Measurements from ENCODE around the gene CACHD1.

CACHD1 gene

GRCh38 chr1:64469977-64470664, at the start of gene CACHD1:
Gene CACHD1 (plus strand): TSS chr1:64470129. CDS start chr1:64470745, 616 bp downstream.
- peak; percentile 73 for DNase-seq

- DNase-seq, result no peak
Observed at GRCh38 chr1:64421377-64421776, 48.6 kb upstream of the CACHD1 start.

GRCh38 chr1:64423526-64423925, 46.4 kb upstream of the CACHD1 start:
- DNase-seq, result no peak

GRCh38 chr1:64424412-64424811, 45.5 kb upstream of the CACHD1 start:
- no peak for DNase-seq

- no peak for DNase-seq
Observed at GRCh38 chr1:64425521-64425920, 44.4 kb upstream of the CACHD1 start.

GRCh38 chr1:64426681-64427080, 43.2 kb upstream of the CACHD1 start:
- no peak for DNase-seq

- no peak for DNase-seq
Observed at GRCh38 chr1:64427879-64428278, 42.0 kb upstream of the CACHD1 start.

GRCh38 chr1:64433308-64433707, 36.6 kb upstream of the CACHD1 start:
- no peak for DNase-seq

- no peak for DNase-seq
Observed at GRCh38 chr1:64433747-64434146, 36.2 kb upstream of the CACHD1 start.

GRCh38 chr1:64435000-64435399, 34.9 kb upstream of the CACHD1 start:
- DNase-seq, result no peak

GRCh38 chr1:64437453-64437852, 32.5 kb upstream of the CACHD1 start:
- no peak for DNase-seq

- DNase-seq, result no peak
Observed at GRCh38 chr1:64440183-64440826, 29.6 kb upstream of the CACHD1 start.

GRCh38 chr1:64451440-64451839, 18.5 kb upstream of the CACHD1 start:
- no peak for DNase-seq

- DNase-seq, result no peak
Observed at GRCh38 chr1:64453688-64454087, 16.2 kb upstream of the CACHD1 start.

GRCh38 chr1:64458915-64459314, 11.0 kb upstream of the CACHD1 start:
- DNase-seq, result no peak

- no peak for DNase-seq
Observed at GRCh38 chr1:64459743-64460142, 10.2 kb upstream of the CACHD1 start.

- no peak for DNase-seq
Observed at GRCh38 chr1:64466033-64466432, 3.9 kb upstream of the CACHD1 start.

GRCh38 chr1:64469116-64469976, 583 bp upstream of the CACHD1 start:
- DNase-seq, result peak; percentile 32

GRCh38 chr1:64470665-64471217, 812 bp downstream of the CACHD1 start:
- peak; percentile 9 for DNase-seq

- no peak for DNase-seq
Observed at GRCh38 chr1:64471218-64472039, 1.5 kb downstream of the CACHD1 start.

- no peak for DNase-seq
Observed at GRCh38 chr1:64472040-64472376, 2.1 kb downstream of the CACHD1 start.

- no peak for DNase-seq
Observed at GRCh38 chr1:64472805-64473204, 2.9 kb downstream of the CACHD1 start.

- DNase-seq, result no peak
Observed at GRCh38 chr1:64473367-64473766, 3.4 kb downstream of the CACHD1 start.
